NCI-H128 (cell line): ENCODE measurements around the gene GMIP.
"Not testable (repeated sequence)": the region's sequence is repeated elsewhere in the genome, so short reads cannot be mapped to it uniquely, and the experiment has no call there.

ENCODE experiments used
- DNase-seq: peaks from one replicate; lab custom pipeline; 2025; ENCODE audit not compliant: unreplicated experiment; lab: John Stamatoyannopoulos, UW

GMIP gene, protein sequence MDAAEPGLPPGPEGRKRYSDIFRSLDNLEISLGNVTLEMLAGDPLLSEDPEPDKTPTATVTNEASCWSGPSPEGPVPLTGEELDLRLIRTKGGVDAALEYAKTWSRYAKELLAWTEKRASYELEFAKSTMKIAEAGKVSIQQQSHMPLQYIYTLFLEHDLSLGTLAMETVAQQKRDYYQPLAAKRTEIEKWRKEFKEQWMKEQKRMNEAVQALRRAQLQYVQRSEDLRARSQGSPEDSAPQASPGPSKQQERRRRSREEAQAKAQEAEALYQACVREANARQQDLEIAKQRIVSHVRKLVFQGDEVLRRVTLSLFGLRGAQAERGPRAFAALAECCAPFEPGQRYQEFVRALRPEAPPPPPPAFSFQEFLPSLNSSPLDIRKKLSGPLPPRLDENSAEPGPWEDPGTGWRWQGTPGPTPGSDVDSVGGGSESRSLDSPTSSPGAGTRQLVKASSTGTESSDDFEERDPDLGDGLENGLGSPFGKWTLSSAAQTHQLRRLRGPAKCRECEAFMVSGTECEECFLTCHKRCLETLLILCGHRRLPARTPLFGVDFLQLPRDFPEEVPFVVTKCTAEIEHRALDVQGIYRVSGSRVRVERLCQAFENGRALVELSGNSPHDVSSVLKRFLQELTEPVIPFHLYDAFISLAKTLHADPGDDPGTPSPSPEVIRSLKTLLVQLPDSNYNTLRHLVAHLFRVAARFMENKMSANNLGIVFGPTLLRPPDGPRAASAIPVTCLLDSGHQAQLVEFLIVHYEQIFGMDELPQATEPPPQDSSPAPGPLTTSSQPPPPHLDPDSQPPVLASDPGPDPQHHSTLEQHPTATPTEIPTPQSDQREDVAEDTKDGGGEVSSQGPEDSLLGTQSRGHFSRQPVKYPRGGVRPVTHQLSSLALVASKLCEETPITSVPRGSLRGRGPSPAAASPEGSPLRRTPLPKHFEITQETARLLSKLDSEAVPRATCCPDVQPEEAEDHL

DNA sequence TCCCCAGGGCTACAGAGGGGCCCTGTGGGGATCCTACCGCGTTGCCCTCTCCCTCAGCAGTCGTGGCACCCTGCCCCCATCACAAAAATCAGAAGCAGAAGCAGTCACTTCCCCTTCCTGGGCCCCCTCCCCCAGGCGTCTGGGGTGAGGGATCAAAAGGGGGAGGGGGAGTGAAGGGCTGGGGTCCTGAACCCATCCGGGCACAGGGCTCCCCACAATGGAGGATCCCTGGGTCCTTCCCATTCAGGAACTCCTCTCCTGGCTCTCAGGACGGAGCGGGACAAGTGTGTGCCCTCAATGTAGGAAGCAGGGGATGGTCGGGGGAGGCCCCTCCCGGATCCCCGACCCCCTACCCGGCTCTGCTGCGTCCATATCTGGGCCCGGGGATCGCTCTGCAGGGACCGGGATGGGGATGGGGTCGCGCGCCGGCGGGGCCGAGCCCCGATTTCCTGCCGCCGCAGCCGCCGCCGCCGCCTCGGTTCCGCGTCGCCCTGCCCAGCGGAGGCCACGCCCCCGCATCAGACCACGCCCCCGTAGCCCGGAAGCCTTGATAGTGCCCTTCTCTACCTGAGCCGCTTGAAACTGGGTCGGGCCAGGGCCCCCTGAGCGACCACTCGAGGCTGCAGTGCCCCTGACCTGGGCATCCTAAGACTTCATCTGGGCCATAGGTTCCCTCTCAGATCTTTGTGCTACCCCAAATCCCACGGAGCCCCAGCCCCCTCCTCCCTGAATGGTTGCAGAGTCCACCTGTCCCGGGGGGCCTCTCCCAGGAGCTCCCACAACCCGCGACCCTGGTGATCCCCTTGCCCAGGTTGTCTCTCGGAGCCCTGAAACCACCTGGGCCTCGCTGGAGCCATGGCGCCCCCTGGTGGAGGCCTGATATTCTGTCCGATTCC lies at the start of gene GMIP:
Gene GMIP (minus strand): TSS at position 500 of the 896 bp plus-strand sequence. CDS start 128 bp downstream, at position 372.
- DNase-seq: peak; percentile 64

DNA sequence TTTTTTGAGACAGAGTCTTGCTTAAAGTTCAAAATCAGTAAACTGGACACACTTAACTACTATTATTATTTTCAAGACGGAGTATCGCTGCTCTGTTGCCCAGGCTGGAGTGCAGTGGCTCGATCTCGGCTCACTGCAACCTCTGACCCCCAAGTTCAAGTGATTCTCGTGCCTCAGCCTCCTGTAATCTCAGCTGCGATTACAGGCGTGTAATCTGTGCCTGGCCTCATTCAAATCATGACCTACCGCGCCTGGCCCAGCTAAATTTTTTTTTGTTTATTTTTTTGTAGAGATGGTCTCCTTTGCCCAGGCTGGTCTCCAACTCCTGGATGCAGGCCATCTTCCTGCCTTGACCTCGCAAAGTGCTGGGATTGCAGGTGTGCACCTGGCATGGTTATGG lies 48.2 kb upstream of the GMIP start:
- DNase-seq: no peak

DNA sequence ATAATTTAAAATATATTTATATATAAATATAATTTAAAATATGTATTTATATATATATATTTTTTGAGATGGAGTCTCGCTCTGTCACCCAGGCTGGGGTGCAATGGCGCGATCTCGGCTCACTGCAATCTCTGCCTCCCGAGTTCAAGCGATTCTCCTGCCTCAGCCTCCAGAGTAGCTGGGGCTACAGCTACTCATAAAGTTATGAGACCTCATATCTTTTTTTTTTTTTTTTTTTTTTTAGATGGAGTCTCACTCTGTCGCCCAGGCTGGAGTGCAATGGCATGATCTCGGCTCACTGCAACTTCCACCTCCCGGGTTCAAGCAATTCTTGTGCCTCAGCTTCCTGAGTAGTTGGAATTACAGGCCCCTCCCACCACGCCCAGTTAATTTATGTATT lies 45.6 kb upstream of the GMIP start:
- not testable (repeated sequence) for DNase-seq

DNA sequence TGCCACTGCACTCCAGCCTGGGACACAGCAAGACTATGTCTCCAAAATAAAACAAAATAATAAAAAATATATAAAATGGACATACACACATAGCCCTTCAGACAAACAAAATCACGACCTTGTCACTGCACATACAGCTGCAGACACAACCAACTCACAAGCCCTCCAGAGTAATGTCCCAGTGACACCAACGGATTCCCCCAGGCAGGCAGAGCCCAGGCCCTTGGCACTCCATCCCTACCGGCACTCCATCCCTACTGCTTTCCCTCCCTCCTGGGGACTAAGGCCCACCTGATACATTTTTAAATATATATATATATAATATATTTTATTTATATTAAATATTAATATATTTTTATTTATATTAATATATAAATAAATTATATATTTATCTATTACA lies 43.6 kb upstream of the GMIP start:
- DNase-seq: no peak

DNA sequence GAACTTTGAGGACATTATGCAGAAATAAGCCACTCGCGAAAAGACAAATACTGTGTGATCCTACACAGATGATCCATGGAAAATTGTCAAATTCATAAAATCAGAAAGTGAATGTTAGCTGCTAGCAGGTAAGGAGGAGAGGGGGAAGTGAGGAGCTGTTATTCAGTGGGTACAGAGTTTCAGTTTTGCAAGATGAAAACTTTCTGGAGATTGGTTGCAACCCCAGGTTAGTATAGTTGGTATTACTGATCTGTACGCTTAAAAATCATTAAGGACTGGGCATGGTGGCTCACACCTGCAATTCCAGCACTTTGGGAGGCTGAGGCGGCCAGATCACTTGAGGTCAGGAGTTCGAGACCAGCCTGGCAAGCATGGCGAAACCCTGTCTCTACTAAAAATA lies 43.1 kb upstream of the GMIP start:
- no peak for DNase-seq

DNA sequence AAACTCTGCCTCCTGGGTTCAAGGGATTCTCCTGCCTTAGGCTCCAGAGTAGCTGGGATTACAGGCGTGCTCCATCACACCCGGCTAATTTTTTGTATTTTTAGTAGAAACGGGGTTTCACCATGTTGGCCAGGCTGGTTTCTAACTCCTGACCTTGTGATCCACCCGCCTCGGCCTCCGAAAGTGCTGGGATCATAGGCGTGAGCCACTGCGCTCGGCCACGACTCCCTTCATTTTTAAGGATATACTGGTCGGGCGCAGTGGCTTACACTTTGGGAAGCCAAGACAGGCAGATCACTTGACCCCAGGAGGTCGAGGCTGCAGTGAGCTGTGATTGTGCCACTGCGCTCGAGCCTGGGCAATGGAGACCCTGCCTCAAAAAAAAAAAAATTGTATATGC lies 42.7 kb upstream of the GMIP start:
- not testable (repeated sequence) for DNase-seq

DNA sequence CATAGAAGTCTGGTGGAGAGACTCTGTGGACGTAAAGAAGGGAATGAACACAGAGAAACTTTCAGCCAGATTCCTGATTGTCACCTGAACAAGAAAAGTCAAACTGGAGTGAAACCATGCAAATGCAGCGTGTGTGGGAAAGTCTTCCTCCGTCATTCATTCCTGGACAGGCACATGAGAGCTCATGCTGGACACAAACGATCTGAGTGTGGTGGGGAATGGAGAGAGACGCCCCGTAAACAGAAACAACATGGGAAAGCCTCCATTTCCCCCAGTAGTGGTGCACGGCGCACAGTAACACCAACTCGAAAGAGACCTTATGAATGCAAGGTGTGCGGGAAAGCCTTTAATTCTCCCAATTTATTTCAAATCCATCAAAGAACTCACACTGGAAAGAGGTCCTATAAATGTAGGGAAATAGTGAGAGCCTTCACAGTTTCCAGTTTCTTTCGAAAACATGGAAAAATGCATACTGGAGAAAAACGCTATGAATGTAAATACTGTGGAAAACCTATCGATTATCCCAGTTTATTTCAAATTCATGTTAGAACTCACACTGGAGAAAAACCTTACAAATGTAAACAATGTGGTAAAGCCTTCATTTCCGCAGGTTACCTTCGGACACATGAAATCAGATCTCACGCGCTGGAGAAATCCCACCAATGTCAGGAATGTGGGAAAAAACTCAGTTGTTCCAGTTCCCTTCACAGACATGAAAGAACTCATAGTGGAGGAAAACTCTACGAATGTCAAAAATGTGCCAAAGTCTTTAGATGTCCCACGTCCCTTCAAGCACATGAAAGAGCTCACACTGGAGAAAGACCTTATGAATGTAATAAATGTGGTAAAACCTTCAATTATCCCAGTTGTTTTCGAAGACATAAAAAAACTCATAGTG lies 36.0 kb upstream of the GMIP start:
- DNase-seq: no peak

DNA sequence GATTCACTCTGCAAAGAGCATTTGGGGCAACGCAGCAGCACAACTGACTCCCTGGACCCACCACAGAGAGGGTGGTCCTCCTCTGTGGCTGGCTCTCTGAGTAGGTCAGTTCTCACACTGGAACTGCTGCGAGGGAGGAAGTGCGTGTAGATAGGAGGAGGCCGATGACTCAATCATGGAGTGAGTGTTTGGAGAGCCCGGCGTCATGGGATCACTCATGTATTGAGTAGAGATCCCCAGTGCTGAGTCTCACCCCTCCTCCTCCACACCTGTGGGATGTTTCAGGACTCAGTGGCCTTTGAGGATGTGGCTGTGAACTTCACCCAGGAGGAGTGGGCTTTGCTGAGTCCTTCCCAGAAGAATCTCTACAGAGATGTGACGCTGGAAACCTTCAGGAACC lies 34.1 kb upstream of the GMIP start:
- no peak for DNase-seq

DNA sequence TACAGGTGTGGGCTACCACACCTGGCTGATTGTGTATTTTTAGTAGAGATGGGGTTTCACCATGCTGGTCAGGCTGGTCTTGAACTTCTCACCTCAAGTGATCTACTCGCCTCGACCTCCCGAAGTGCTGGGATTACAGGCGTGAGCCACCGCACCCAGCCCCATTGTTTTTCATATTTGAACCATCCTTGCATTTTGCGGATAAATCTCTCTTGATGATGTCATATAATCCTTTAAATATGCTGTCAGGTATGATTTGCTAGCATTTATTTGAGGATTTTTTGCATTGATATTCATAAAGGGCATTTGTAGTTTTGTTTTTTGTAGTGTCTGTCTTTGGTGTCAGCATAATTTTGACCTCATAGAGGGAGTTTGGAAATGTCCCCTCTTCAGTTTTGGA lies 30.9 kb upstream of the GMIP start:
- no peak for DNase-seq

DNA sequence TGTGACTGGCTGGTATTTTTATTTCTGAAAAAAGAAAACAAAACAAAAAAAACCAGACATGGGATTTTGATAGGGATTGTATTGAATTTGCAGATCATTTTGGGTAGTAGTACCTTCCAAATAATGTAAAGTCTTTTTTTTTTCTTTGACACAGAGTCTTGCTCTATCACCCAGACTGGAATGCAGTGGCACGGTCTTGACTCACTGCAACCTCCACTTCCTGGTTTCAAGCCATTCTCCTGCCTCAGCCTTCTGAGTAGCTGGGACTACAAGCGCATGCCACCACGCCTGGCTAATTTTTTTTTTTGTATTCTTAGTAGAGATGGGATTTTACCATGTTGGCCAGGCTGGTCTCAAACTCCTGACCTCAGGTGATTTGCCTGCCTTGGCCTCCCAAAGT lies 29.4 kb upstream of the GMIP start:
- no peak for DNase-seq

DNA sequence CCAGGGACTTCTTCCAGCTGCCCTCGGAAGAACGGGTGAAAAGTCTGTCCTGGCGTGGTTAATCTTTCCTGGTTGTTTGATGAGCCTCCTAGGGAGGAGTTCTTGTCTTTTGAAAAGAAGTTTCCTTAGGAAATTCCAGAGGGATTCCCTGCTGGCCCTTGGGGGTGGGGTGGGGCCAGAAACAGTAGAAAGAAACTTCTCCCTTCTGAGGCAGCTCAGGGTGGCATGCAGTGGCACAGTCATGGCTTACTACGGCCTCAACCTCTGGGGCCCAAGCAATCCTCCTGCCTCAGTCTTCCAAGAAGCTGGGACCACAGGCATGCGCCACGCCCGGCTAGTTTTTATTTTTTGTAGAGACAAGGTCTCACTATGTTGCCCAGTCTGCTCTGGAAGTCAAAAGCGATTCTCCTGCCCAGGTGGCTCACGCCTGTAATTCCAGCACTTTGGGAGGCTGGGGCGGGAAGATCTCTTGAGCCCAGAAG lies 26.7 kb upstream of the GMIP start:
- DNase-seq: no peak

DNA sequence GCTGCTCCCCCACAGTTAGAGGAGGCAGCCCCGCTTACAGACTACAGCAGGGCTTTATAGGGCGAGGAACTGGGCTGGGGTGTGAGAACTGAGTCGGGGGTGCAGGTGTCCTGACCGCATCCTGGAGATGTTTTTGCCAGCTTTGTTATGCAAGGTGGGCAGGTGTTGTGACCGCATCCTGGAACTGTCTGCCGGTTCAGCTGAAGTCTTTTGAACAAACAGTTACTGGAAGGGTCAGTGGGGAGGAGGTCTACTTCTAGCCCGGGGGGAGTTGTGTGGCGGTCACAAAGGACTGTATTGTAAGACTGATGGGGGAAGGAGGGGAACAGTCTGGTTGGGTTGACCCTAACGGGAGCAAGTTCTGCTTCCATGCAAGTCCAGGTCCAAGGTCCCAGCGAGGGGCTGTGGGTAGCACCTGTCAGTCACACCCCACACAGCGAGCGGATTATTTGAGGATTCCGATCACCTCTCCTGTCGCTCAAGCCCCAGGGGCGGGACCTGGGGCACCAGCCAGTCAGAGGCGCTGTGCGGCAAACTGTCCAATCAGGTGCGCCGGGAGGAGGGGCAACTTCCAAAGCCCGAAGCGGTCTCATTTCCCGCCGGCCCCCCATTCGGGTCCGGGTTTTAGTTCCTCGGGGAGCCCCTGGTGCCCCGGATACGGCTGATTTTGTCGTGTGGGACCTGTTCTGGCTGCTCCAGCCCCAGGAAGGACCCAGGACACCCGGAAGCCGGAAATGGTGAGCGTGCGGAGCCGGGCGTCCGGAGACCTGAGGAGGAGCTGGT lies 25.0 kb upstream of the GMIP start, which contains the start of gene ZNF101:
Gene ZNF101 (plus strand): TSS at position 610 of the 783 bp plus-strand sequence. CDS start 125 bp downstream, at position 735.
- peak; percentile 95 for DNase-seq

DNA sequence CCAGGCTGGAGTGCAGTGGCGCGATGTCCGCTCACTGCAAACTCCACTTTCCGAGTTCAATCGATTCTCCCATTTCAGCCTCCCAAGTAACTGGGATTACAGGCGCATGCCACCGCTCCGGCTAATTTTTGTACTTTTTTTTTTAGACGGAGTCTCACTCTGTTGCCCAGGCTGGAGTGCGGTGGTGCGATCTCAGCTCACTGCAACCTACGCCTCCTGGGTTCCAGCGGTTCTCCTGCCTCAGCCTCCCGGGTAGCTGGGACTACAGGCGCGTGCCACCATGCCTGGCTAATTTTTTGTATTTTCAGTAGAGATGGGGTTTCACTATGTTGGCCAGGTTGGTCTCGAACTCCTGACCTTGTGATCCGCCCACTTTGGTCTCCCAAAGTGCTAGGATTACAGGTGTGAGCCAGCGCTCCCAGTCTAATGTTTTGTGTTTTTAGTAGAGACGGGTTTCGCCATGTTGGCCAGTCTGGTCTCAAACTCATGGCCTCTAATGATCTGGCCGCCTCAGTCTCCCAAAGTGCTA lies 22.0 kb upstream of the GMIP start:
- DNase-seq: not testable (repeated sequence)

DNA sequence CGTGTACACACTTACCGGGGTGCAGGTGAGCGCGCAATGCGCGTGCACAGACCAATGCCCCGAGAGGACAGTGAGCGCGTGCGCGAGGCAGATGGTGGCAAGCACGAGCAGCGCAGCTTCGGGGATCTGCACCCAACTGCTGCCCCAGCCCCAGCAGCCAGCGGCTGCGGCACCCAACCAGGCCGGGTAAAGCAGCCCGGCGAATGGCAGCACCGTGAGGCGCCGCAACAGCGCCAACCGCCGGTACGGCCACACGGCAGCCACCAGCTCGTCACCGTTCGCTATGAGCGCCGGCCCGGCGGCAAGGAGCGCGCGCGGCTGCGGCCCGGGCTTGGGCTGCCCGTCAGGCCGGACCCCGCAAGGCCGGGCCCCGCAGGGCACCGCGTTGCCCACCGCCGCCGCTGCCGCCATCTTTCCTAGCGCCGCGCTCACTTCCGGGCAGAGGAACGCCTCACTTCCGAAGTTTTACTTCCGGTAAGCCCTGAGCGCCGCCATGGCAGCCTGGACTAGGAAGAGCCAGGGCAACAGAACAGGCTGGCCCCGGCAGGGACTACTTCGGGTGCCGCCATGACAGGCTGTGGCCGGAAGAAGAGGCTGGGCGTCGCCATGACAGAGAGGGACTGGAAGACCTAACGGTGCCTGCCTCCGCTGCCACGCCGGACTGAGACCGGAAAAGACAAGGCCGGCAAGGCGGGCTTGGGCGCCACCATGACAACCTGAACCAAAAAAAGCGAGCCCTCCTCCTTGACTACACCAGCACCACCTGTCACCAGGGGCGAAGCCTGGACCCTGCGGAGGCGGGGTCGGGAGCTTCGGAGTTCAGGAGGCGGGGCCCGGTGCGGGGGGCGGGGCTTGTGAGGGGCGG lies 20.0 kb upstream of the GMIP start, which contains the start of gene ATP13A1:
Gene ATP13A1 (minus strand): TSS at position 421 of the 865 bp plus-strand sequence. CDS start 10 bp downstream, at position 411.
- DNase-seq: peak; percentile 96

DNA sequence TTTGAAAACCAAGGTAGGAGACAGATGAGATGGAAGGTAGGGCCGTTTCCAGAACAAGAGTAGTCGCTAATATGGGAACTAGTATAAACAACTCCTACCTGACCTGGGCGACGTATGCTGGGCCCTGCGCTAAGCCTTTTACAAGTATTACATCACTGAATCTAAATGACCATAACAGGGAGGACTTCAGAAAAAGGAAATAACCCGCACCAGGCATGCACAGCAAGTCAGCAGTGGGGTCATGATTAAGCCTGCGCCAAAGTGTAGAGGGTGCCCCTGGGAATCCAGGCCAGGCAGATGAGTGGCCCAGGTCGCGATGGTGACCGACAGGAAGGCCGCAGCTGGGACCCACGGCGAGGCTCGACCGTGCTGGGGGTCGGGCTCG lies 19.4 kb upstream of the GMIP start:
- DNase-seq: no peak

DNA sequence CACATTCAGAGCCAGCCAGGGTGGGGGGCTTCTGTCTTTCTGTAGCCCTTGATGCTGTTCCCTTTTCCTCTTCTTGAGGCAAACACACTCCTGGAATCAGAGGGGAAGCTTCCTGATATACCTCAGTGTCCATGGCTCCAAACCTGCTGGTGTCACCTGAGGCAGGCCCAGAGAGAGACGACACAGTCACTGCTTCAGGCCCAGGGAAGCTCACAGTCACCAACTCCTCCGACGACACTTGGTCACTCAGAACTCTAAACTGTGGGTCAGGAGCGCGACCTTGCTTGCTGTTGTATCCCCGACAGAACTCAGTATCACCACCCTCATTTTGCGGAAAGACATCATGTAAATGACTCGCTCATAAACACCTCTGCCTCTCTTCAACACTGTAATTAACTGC lies 18.9 kb upstream of the GMIP start:
- DNase-seq: no peak

DNA sequence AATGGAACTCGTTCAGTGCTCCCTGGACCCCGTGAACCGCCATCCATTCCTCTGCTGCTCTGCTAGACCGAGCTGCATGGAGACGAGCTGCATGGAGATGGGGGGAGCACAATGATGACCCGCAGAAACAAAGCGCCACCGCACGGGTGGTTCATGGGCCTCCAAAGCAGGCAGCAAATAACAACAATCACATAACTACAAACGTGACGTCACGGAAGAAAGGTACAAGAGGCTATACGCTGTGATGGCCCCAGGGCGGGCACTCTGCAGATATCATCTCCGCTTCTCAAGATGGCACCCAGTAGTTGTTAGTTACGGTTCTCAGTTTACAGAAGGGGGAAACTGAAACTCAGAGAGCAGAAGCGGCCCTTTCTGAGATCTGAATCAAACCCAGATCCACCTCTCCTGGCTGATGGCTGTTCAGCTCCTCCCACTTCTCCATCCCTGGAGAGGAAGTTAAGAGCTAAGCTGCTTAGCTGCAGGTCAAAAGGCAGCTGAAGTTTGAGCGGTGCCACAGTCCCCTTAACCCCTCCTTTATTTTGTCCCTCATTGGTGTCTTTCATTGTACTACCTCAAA lies 18.3 kb upstream of the GMIP start:
- DNase-seq: no peak
